Measurements from ENCODE around the gene SULT4A1. TPM values are rescaled to one million over a fixed set of nuclear protein-coding genes. Genes with fewer than 3 reads are reported as not detected.

Gene SULT4A1
- total RNA-seq, 1 donor from 2014 or later, result 5.9 TPM

- H3K36me3 Mint-ChIP-seq (ENCODE audit: low read depth, unreplicated experiment), result peaks cover 2% of the 10 kb centered on the region
- Histone ChIP-seq H3K9ac (ENCODE audit: low read length) (no peak overlapping the region), H3K27ac (ENCODE audit: low read depth, low read length) (no peak overlapping the region), H3K36me3 (ENCODE audit: insufficient read depth, low read length) (no peaks in the 10 kb centered on the region), H2AFZ (ENCODE audit: low read depth, low read length) (no peak overlapping the region), H3K4me2 (ENCODE audit: low read length) (no peak overlapping the region), H3K4me3 (ENCODE audit: insufficient read depth, low read depth, low read length) (no peak overlapping the region), H4K20me1 (ENCODE audit: insufficient read depth, low read length) (no peaks in the 10 kb centered on the region), H3K27me3 (ENCODE audit: insufficient read depth, low read length) (peaks cover 9% of the 10 kb centered on the region), H3K4me1 (ENCODE audit: insufficient read depth, low read length) (no peaks in the 10 kb centered on the region), H3K79me2 (ENCODE audit: insufficient read depth, low read length) (no peaks in the 10 kb centered on the region), H3K9me3 (ENCODE audit: insufficient read depth, low read depth, low read length) (no peaks in the 10 kb centered on the region)
- no peak overlapping the region for H3K4me3 Mint-ChIP-seq (ENCODE audit: unreplicated experiment)
- peaks cover 37% of the 10 kb centered on the region for H3K27me3 Mint-ChIP-seq (ENCODE audit: low read depth, unreplicated experiment)
- H3K27ac Mint-ChIP-seq (ENCODE audit: unreplicated experiment), result no peak overlapping the region
- H3K4me1 Mint-ChIP-seq (ENCODE audit: low read depth, unreplicated experiment), result no peaks in the 10 kb centered on the region
- TF ChIP-seq CTCF (IDR thresholded peaks at IDR 0.05; ENCODE audit: insufficient read depth, low read depth, low read length), result peak; percentile 53
- TF ChIP-seq EZH2 (IDR thresholded peaks at IDR 0.05; ENCODE audit: insufficient read depth, low read length), result no peak
- FAIRE-seq (no peak), DNase-seq (ENCODE audit: low read depth) (peak; percentile 63)
- H3K9me3 Mint-ChIP-seq (ENCODE audit: unreplicated experiment), result peaks cover 3% of the 10 kb centered on the region
Observed at GRCh38 chr22:43883012-43883661, 20.8 kb upstream of the SULT4A1 start.

GRCh38 chr22:43882122-43882767, 19.9 kb upstream of the SULT4A1 start:
- peaks cover 37% of the 10 kb centered on the region for H3K27me3 Mint-ChIP-seq (ENCODE audit: low read depth, unreplicated experiment)
- Histone ChIP-seq H3K27me3 (ENCODE audit: insufficient read depth, low read length) (peaks cover 8% of the 10 kb centered on the region), H3K4me3 (ENCODE audit: insufficient read depth, low read depth, low read length) (no peak overlapping the region), H3K4me1 (ENCODE audit: insufficient read depth, low read length) (no peaks in the 10 kb centered on the region), H2AFZ (ENCODE audit: low read depth, low read length) (no peak overlapping the region), H3K79me2 (ENCODE audit: insufficient read depth, low read length) (no peaks in the 10 kb centered on the region), H4K20me1 (ENCODE audit: insufficient read depth, low read length) (no peaks in the 10 kb centered on the region), H3K4me2 (ENCODE audit: low read length) (no peak overlapping the region), H3K9me3 (ENCODE audit: insufficient read depth, low read depth, low read length) (no peaks in the 10 kb centered on the region), H3K27ac (ENCODE audit: low read depth, low read length) (no peak overlapping the region), H3K9ac (ENCODE audit: low read length) (no peak overlapping the region), H3K36me3 (ENCODE audit: insufficient read depth, low read length) (no peaks in the 10 kb centered on the region)
- H3K4me3 Mint-ChIP-seq (ENCODE audit: unreplicated experiment), result no peak overlapping the region
- H3K9me3 Mint-ChIP-seq (ENCODE audit: unreplicated experiment), result peaks cover 3% of the 10 kb centered on the region
- TF ChIP-seq CTCF (IDR thresholded peaks at IDR 0.05; ENCODE audit: insufficient read depth, low read depth, low read length) (no peak), EZH2 (IDR thresholded peaks at IDR 0.05; ENCODE audit: insufficient read depth, low read length) (no peak)
- DNase-seq (ENCODE audit: low read depth) (no peak), FAIRE-seq (no peak)
- H3K36me3 Mint-ChIP-seq (ENCODE audit: low read depth, unreplicated experiment), result peaks cover 2% of the 10 kb centered on the region
- H3K4me1 Mint-ChIP-seq (ENCODE audit: low read depth, unreplicated experiment), result no peaks in the 10 kb centered on the region
- no peak overlapping the region for H3K27ac Mint-ChIP-seq (ENCODE audit: unreplicated experiment)
